ENCODE data around the gene GALNT12. TPM values are rescaled to one million over a fixed set of nuclear protein-coding genes. Genes with fewer than 3 reads are reported as not detected.

The GALNT12 gene
- total RNA-seq, 6 donors from 2014 or later = 18.2 to 89.1 (median 30.0) TPM

- DNase-seq (no peak), ATAC-seq (ENCODE audit: low FRiP score in 2 of 2) (peak in 1 of 2 donors; percentile 88)
- Histone ChIP-seq H3K4me1 (peaks cover 0 to 6% (median 5%) of the 10 kb centered on the region in 4 donors), H3K4me3 (no peak overlapping the region), H3K9me3 (no peaks in the 10 kb centered on the region), H3K36me3 (no peaks in the 10 kb centered on the region), H3K27ac (no peak overlapping the region), H3K27me3 (no peaks in the 10 kb centered on the region)
- WGBS, 2 donors = 72 to 74% methylated on average over 8 of the region's 8 CpGs
- TF ChIP-seq POLR2A (IDR thresholded peaks at IDR 0.05) (no peak), POLR2AphosphoS5 (IDR thresholded peaks at IDR 0.05) (peak in 1 of 2 donors; percentile 38), CTCF (IDR thresholded peaks at IDR 0.05) (no peak), EP300 (IDR thresholded peaks at IDR 0.05) (no peak)
These were observed 54.5 kb downstream of the GALNT12 start for GRCh38 chr9:98861781-98862504.

GRCh38 chr9:98862936-98863335 lies 55.5 kb downstream of the GALNT12 start:
- no peaks in the 10 kb centered on the region for H3K36me3 ChIP-seq
- ATAC-seq (ENCODE audit: low FRiP score in 2 of 2) = no peak
- no peak overlapping the region for H3K4me3 ChIP-seq
- H3K4me1 ChIP-seq = peaks cover 6 to 16% (median 15%) of the 10 kb centered on the region in 4 donors
- no peak overlapping the region for H3K27ac ChIP-seq
- H3K9me3 ChIP-seq = no peaks in the 10 kb centered on the region
- H3K27me3 ChIP-seq = no peaks in the 10 kb centered on the region
- no peak for TF ChIP-seq POLR2A (IDR thresholded peaks at IDR 0.05)
- no peak for TF ChIP-seq EP300 (IDR thresholded peaks at IDR 0.05)
- no peak for TF ChIP-seq POLR2AphosphoS5 (IDR thresholded peaks at IDR 0.05)
- no peak for TF ChIP-seq CTCF (IDR thresholded peaks at IDR 0.05)
- 69 to 72% methylated on average over 4 of the region's 4 CpGs for WGBS, 2 donors
- DNase-seq = no peak

GRCh38 chr9:98864281-98865174 lies 57.1 kb downstream of the GALNT12 start:
- Histone ChIP-seq H3K27me3 (no peaks in the 10 kb centered on the region), H3K9me3 (no peaks in the 10 kb centered on the region), H3K36me3 (no peaks in the 10 kb centered on the region), H3K27ac (no peak overlapping the region), H3K4me1 (peaks cover 6 to 23% (median 19%) of the 10 kb centered on the region in 4 donors), H3K4me3 (no peak overlapping the region)
- no peak for DNase-seq
- WGBS, 2 donors = 79 to 92% methylated on average over 7 of the region's 7 CpGs
- peak in 1 of 2 donors; percentile 26 for ATAC-seq (ENCODE audit: low FRiP score in 2 of 2)
- TF ChIP-seq CTCF (IDR thresholded peaks at IDR 0.05) = no peak
- no peak for TF ChIP-seq EP300 (IDR thresholded peaks at IDR 0.05)
- TF ChIP-seq POLR2AphosphoS5 (IDR thresholded peaks at IDR 0.05) = no peak
- no peak for TF ChIP-seq POLR2A (IDR thresholded peaks at IDR 0.05)

- no peak for TF ChIP-seq EP300 (IDR thresholded peaks at IDR 0.05)
- Histone ChIP-seq H3K27me3 (no peaks in the 10 kb centered on the region), H3K36me3 (no peaks in the 10 kb centered on the region), H3K9me3 (no peaks in the 10 kb centered on the region), H3K27ac (no peak overlapping the region), H3K4me3 (no peak overlapping the region), H3K4me1 (peaks cover 6 to 23% (median 19%) of the 10 kb centered on the region in 4 donors)
- DNase-seq (no peak), ATAC-seq (ENCODE audit: low FRiP score in 2 of 2) (no peak)
- WGBS, 2 donors = 84 to 94% methylated on average over 5 of the region's 5 CpGs
These were observed 57.9 kb downstream of the GALNT12 start for GRCh38 chr9:98865284-98865875.

Data from upper lobe of left lung (tissue), 6 donors.